GM23248 (cell line): Measurements from ENCODE around the gene ZDHHC14. TPM values are rescaled to one million over a fixed set of nuclear protein-coding genes. Genes with fewer than 3 reads are reported as not detected.
A peak's percentile ranks its signal among the peaks of the same experiment; 100 is the strongest.

Experiments used
- DNase-seq: peaks from one replicate; pipeline ENCODE4 v3.0.0-alpha.2; 2015
- H2AFZ ChIP-seq: fragments of 200-600 bp; sonication (generic); 2 replicates; pipeline ENCODE4 v1.6.1; 2016; ENCODE audit warnings: antibody characterized with exemption
- H3F3A ChIP-seq: fragments of 200-600 bp; sonication (generic); 2 replicates; pipeline ENCODE4 v1.6.1; 2016; ENCODE audit warnings: mild to moderate bottlenecking, antibody characterized with exemption, mixed run types; ENCODE audit not compliant: insufficient read depth
- H3K27ac ChIP-seq: fragments of 200-600 bp; sonication (generic); 2 replicates; pipeline ENCODE4 v1.5.1; 2016; ENCODE audit warnings: mild to moderate bottlenecking
- H3K27me3 ChIP-seq: fragments of 200-600 bp; sonication (generic); replicated peaks from 2 replicates; pipeline ENCODE4 v1.6.1; 2016; ENCODE audit warnings: mild to moderate bottlenecking; ENCODE audit not compliant: insufficient read depth
- H3K36me3 ChIP-seq: fragments of 200-600 bp; sonication (generic); 2 replicates; pipeline ENCODE4 v1.6.1; 2016; ENCODE audit warnings: low read depth, mild to moderate bottlenecking
- H3K4me1 ChIP-seq: fragments of 200-600 bp; sonication (generic); 2 replicates; pipeline ENCODE4 v1.6.1; 2016; ENCODE audit warnings: mild to moderate bottlenecking; ENCODE audit not compliant: insufficient read depth
- H3K4me2 ChIP-seq: fragments of 200-600 bp; sonication (generic); one replicate; pipeline ENCODE4 v1.6.1; 2016; ENCODE audit warnings: mild to moderate bottlenecking; ENCODE audit not compliant: unreplicated experiment
- H3K4me3 ChIP-seq: fragments of 200-600 bp; sonication (generic); 2 replicates; pipeline ENCODE4 v1.5.1; 2016; ENCODE audit warnings: mild to moderate bottlenecking
- H3K79me2 ChIP-seq: fragments of 200-600 bp; sonication (generic); 2 replicates; pipeline ENCODE4 v1.6.1; 2016; ENCODE audit warnings: mild to moderate bottlenecking; ENCODE audit not compliant: insufficient read depth
- H3K9ac ChIP-seq: fragments of 200-600 bp; sonication (generic); 2 replicates; pipeline ENCODE4 v1.6.1; 2016; ENCODE audit warnings: mild to moderate bottlenecking
- H3K9me2 ChIP-seq: fragments of 200-600 bp; sonication (generic); 2 replicates; pipeline ENCODE4 v1.6.1; 2016; ENCODE audit warnings: mixed run types, mild to moderate bottlenecking, moderate library complexity; ENCODE audit not compliant: insufficient read depth
- H3K9me3 ChIP-seq: fragments of 200-600 bp; sonication (generic); one replicate; pipeline ENCODE4 v1.6.1; 2017; ENCODE audit warnings: low read depth
- H4K20me1 ChIP-seq: fragments of 200-600 bp; sonication (generic); 2 replicates; pipeline ENCODE4 v1.6.0; 2016; ENCODE audit not compliant: insufficient read depth
- EZH2 ChIP-seq: fragments of 200-600 bp; sonication (generic); IDR thresholded peaks from 2 replicates; pipeline ENCODE4 v1.6.1; 2018; ENCODE audit warnings: antibody characterized with exemption, mild to moderate bottlenecking; ENCODE audit not compliant: insufficient read depth, poor library complexity, severe bottlenecking
- EZH2phosphoT487 ChIP-seq: fragments of 200-600 bp; sonication (generic); IDR thresholded peaks from 2 replicates; pipeline ENCODE4 v1.6.1; 2018; ENCODE audit warnings: antibody characterized with exemption, moderate library complexity, mild to moderate bottlenecking, low read depth; ENCODE audit not compliant: insufficient read depth
- WGBS, 2 experiments: methylation state at CpG; one replicate each; pipeline ENCODE4 v1.1.6; 2015 to 2017; ENCODE audit warnings: low lambda C conversion rate in 2 of 2, low coverage in 1 of 2; ENCODE audit errors: missing lambda C conversion rate in 2 of 2; 5-methylcytosine and 5-hydroxymethylcytosine counted together
- in situ Hi-C: fragments of 300-500 bp; cut with MboI; formaldehyde crosslinking; loops from 2 replicates; pipeline ENCODE4 v1.15.0; 2020
- polyA plus RNA-seq: library from polyadenylated mRNA; unstranded; fragments of >200 nt; fragmentation: Nextera tagmentation; extraction: Ambion mirVana; gene quantifications from 2 replicates; pipeline ENCODE4 v1.2.1, GENCODE V29; 2016
- total RNA-seq: library from RNA; depleted of rRNA; stranded (reverse); fragments of >200 nt; shearing (Covaris generic); gene quantifications from 2 replicates; pipeline ENCODE4 v1.2.3, GENCODE V29; 2014

ZDHHC14 gene
- total and polyA plus RNA-seq, 2 experiments from 2014 or later = 1.4 to 4.5 TPM

DNA sequence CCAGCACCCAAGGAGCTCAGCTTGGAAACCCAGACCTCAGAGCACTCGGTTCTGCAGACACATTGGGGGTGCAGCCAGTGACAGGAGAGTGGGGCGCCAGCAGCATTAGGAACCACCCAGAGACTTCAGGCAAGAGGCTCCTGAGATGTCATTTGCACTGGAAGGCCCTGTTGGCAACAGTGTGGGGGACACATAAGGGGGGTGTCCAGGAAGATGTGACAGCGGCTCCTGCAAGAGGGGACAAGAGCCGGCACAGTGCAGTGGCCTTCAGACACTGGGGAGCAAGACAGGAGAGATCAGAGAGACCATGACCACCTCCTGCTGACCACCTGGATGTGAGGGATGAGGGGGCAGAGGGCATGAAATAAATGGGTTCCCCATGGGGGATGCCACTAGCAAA is 235.0 kb downstream of the ZDHHC14 start:
- no peak overlapping the region for H2AFZ ChIP-seq
- WGBS, 2 experiments = 89 to 98% methylated on average over 4 of the region's 4 CpGs
- no peak overlapping the region for H3K27ac ChIP-seq
- H3K9me2 ChIP-seq = no peaks in the 10 kb centered on the region
- H3K9ac ChIP-seq = no peak overlapping the region
- peaks cover 20% of the 10 kb centered on the region for H3K4me1 ChIP-seq
- H4K20me1 ChIP-seq = no peaks in the 10 kb centered on the region
- H3K36me3 ChIP-seq = no peaks in the 10 kb centered on the region
- TF ChIP-seq EZH2 (no peak), EZH2phosphoT487 (no peak)
- no peak for DNase-seq
- H3F3A ChIP-seq = peaks cover 26% of the 10 kb centered on the region
- H3K4me2 ChIP-seq = no peak overlapping the region
- H3K27me3 ChIP-seq = no peaks in the 10 kb centered on the region
- no peaks in the 10 kb centered on the region for H3K9me3 ChIP-seq
- no peaks in the 10 kb centered on the region for H3K79me2 ChIP-seq
- no peak overlapping the region for H3K4me3 ChIP-seq
- in situ Hi-C loops = no loop called here

DNA sequence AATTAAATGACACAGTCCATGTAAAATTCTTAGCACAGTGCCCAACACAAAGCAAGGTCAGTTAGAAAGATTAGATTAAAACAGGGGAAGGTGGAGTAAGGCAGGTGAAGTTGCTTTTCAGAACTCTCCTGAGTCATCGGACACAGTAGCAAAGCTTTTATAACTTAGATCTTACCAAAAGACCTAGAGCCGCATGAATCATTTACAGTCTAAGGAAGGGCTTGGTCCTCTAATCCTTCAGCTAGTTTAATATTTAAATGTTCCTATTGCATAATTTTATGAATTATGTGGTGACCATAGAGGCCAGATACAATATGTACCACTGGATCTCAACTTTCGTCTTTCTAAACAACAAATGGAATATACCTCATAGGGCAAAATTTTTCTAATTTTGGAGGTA is 240.0 kb downstream of the ZDHHC14 start:
- DNase-seq = no peak
- Histone ChIP-seq H3K4me3 (no peak overlapping the region), H3K27me3 (no peaks in the 10 kb centered on the region), H3K4me2 (no peak overlapping the region), H3K4me1 (0 out of 2 replicates have a peak, but pooled peaks cover 7% of the 10 kb centered on the region), H4K20me1 (no peaks in the 10 kb centered on the region), H3K9me2 (no peaks in the 10 kb centered on the region), H3K9ac (no peak overlapping the region), H2AFZ (no peak overlapping the region), H3F3A (no peaks in the 10 kb centered on the region), H3K79me2 (no peaks in the 10 kb centered on the region), H3K9me3 (no peaks in the 10 kb centered on the region), H3K36me3 (no peaks in the 10 kb centered on the region), H3K27ac (no peak overlapping the region)
- TF ChIP-seq EZH2 (no peak), EZH2phosphoT487 (no peak)
- WGBS, 2 experiments = 87 to 88% methylated on average over 3 of the region's 3 CpGs
- in situ Hi-C loops = no loop called here

- Histone ChIP-seq H3K27me3 (no peaks in the 10 kb centered on the region), H2AFZ (no peak overlapping the region), H3K4me3 (no peak overlapping the region), H3K27ac (no peak overlapping the region), H3K36me3 (no peaks in the 10 kb centered on the region), H3K4me2 (no peak overlapping the region), H3K9me3 (no peaks in the 10 kb centered on the region), H3F3A (no peaks in the 10 kb centered on the region), H3K79me2 (no peaks in the 10 kb centered on the region), H4K20me1 (no peaks in the 10 kb centered on the region), H3K4me1 (0 out of 2 replicates have a peak, but pooled peaks cover 7% of the 10 kb centered on the region), H3K9me2 (no peaks in the 10 kb centered on the region), H3K9ac (no peak overlapping the region)
- WGBS, 2 experiments = 68 to 81% methylated on average over 6 of the region's 6 CpGs
- no peak for DNase-seq
- in situ Hi-C loops = no loop called here
- no peak for TF ChIP-seq EZH2phosphoT487
- no peak for TF ChIP-seq EZH2
Measured at GRCh38 chr6:157621406-157621805, 240.4 kb downstream of the ZDHHC14 start.

GRCh38 chr6:157622427-157622826 is 241.4 kb downstream of the ZDHHC14 start:
- Histone ChIP-seq H3K27me3 (no peaks in the 10 kb centered on the region), H3F3A (no peaks in the 10 kb centered on the region), H3K9ac (no peak overlapping the region), H3K9me2 (no peaks in the 10 kb centered on the region), H3K4me2 (no peak overlapping the region), H3K4me3 (no peak overlapping the region), H3K36me3 (no peaks in the 10 kb centered on the region), H2AFZ (no peak overlapping the region), H4K20me1 (no peaks in the 10 kb centered on the region), H3K27ac (no peak overlapping the region), H3K9me3 (no peaks in the 10 kb centered on the region), H3K79me2 (no peaks in the 10 kb centered on the region), H3K4me1 (0 out of 2 replicates have a peak, but pooled peaks cover 7% of the 10 kb centered on the region)
- TF ChIP-seq EZH2 (no peak), EZH2phosphoT487 (no peak)
- DNase-seq = no peak
- in situ Hi-C loops = no loop called here
- 94 to 95% methylated on average over 3 of the region's 3 CpGs for WGBS, 2 experiments

DNA sequence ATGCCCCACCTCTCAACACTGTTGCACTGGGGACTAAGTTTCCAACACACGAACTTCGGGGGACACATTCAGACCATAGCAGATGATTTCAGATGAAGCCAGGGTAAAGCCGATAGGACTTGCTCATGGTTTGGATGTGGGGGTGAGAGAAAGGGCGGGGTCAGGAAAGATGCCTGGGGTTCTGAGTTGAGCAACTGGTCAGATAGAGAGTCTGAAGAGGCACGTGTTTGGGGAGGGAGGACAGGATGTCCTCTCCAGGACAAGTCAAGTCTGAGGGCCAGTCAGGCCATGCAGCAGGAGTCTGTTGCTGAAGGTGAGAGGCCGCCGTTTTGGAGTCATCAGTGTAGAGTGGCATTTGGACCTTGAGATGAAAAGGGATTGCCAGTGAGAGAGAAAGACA is 244.1 kb downstream of the ZDHHC14 start:
- peak overlapping the region; percentile 72 for H2AFZ ChIP-seq

More for the DNA sequence above, 244.1 kb downstream of the ZDHHC14 start:
- Histone ChIP-seq H3K79me2 (no peaks in the 10 kb centered on the region), H3K27ac (no peak overlapping the region), H3K9me2 (no peaks in the 10 kb centered on the region), H4K20me1 (no peaks in the 10 kb centered on the region), H3K36me3 (no peaks in the 10 kb centered on the region), H3K27me3 (no peaks in the 10 kb centered on the region), H3K9ac (peak overlapping the region; percentile 63; the same call in 1 of the 2 replicates), H3K4me1 (0 out of 2 replicates have a peak, but pooled peaks cover 7% of the 10 kb centered on the region), H3K4me2 (no peak overlapping the region), H3K4me3 (no peak overlapping the region), H3K9me3 (no peaks in the 10 kb centered on the region), H3F3A (no peaks in the 10 kb centered on the region)
- TF ChIP-seq EZH2phosphoT487 (no peak), EZH2 (no peak)
- peak; percentile 19 for DNase-seq
- in situ Hi-C loops = no loop called here
- WGBS, 2 experiments = 70 to 74% methylated on average over 7 of the region's 7 CpGs
